Mucosa of descending colon (tissue), 3 donors: Measurements from ENCODE around the gene KCNH2. TPM values are rescaled to one million over a fixed set of nuclear protein-coding genes. Genes with fewer than 3 reads are reported as not detected.

Experiments used
- ATAC-seq: fragments of 200-7000 bp; cut with Tn5 transposase; one replicate; pipeline ENCODE4 v1.9.1; 2020; ENCODE audit warnings: mild to moderate bottlenecking, moderate library complexity
- DNase-seq, 3 donors: peaks; one replicate each; pipeline ENCODE4 v3.0.0-alpha.2; 2020
- H3K36me3 ChIP-seq: fragments of 200-600 bp; one replicate; pipeline ENCODE4 v1.8.0; 2021; ENCODE audit warnings: low read depth, mild to moderate bottlenecking
- H3K4me1 ChIP-seq: fragments of 200-600 bp; one replicate; pipeline ENCODE4 v1.8.0; 2021; ENCODE audit warnings: low read depth, mild to moderate bottlenecking
- H3K4me3 ChIP-seq: fragments of 200-600 bp; one replicate; pipeline ENCODE4 v1.8.0; 2021; ENCODE audit warnings: mild to moderate bottlenecking
- H3K9me3 ChIP-seq: fragments of 200-600 bp; one replicate; pipeline ENCODE4 v1.8.0; 2021; ENCODE audit warnings: mild to moderate bottlenecking
- intact Hi-C, 2 donors: fragments of 100-400 bp; cut with DNase I in 1 of 2; cut with micrococcal nuclease in 1 of 2; formaldehyde crosslinking; loops; one replicate each; pipeline versions ENCODE4 v1.11.0 to v1.11.1; 2022; cut with DNase I, micrococcal nuclease
- total RNA-seq, 3 donors: library from RNA; stranded (reverse); fragmentation: NEBNext Ultra II Directional in 2 of 3; extraction: Animal tissue kit (Norgen Biotek cat#: 25700) in 2 of 3; gene quantifications; one replicate each; pipeline versions ENCODE4 v1.2.1 to v1.2.4, GENCODE V29; 2021 to 2023
- TF ChIP-seq, protein P1 (sequence below): fragments of 200-600 bp; IDR thresholded peaks from one replicate; pipeline ENCODE4 v1.8.0; 2022; ENCODE audit warnings: antibody characterized with exemption, mild to moderate bottlenecking
- donor health status: DM: no; HTN: no; CAD: no; lungs with moderate emphysema.
- donor health status: DM: no; HTN: no; CAD: no.
- donor health status: DM: no; HTN: yes; CAD: no.

KCNH2 gene
- total RNA-seq, 3 donors from 2014 or later, result 2.9 to 87.1 (median 5.3) TPM

DNA sequence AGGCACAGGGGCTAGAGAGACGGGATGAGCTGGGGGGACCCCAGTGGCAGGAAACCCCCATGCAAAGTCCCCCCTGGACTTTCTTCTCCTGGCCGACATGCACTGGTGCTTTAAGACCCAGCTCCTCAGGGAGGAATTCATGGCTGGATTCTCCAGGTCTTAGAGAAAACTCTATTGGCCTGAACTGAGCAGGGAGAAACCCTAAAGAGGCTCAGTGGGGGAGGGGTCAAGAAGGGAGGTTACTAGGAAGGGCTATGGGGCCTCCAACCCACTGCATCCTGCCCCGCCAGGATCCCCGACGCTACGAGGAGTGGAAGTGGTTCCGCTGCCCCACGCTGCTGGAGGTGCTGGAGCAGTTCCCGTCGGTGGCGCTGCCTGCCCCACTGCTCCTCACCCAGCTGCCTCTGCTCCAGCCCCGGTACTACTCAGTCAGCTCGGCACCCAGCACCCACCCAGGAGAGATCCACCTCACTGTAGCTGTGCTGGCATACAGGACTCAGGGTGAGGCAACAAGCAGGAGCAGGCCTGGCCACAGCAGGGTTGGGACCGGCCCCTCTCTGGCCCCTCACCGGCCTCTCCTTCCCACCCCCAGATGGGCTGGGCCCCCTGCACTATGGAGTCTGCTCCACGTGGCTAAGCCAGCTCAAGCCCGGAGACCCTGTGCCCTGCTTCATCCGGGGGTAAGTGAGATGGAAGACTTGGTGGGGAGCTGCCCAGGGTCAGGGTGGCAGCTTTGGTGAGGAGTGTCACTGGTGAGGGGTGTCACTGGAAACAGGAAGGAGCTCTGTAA, 32.4 kb upstream of the KCNH2 start:
- no peaks in the 10 kb centered on the region for H3K36me3 ChIP-seq
- TF ChIP-seq, protein P1, sequence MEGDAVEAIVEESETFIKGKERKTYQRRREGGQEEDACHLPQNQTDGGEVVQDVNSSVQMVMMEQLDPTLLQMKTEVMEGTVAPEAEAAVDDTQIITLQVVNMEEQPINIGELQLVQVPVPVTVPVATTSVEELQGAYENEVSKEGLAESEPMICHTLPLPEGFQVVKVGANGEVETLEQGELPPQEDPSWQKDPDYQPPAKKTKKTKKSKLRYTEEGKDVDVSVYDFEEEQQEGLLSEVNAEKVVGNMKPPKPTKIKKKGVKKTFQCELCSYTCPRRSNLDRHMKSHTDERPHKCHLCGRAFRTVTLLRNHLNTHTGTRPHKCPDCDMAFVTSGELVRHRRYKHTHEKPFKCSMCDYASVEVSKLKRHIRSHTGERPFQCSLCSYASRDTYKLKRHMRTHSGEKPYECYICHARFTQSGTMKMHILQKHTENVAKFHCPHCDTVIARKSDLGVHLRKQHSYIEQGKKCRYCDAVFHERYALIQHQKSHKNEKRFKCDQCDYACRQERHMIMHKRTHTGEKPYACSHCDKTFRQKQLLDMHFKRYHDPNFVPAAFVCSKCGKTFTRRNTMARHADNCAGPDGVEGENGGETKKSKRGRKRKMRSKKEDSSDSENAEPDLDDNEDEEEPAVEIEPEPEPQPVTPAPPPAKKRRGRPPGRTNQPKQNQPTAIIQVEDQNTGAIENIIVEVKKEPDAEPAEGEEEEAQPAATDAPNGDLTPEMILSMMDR, result no peak
- H3K4me1 ChIP-seq, result peaks cover 10% of the 10 kb centered on the region
- no peaks in the 10 kb centered on the region for H3K9me3 ChIP-seq
- ATAC-seq (no peak), DNase-seq (no peak)
- intact Hi-C loops, result no loop called here
- no peak overlapping the region for H3K4me3 ChIP-seq

DNA sequence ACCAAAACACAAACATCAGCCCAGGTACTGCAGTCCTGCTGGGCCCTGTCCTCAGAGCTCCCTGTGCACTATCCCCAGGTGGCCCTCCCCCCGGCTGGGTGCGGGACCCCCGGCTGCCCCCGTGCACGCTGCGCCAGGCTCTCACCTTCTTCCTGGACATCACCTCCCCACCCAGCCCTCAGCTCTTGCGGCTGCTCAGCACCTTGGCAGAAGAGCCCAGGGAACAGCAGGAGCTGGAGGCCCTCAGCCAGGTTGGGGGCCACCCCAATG, 31.9 kb upstream of the KCNH2 start:
- ATAC-seq (no peak), DNase-seq (no peak)
- no peak overlapping the region for H3K4me3 ChIP-seq
- intact Hi-C loops, result no loop called here
- peaks cover 10% of the 10 kb centered on the region for H3K4me1 ChIP-seq
- H3K36me3 ChIP-seq, result no peaks in the 10 kb centered on the region
- H3K9me3 ChIP-seq, result no peaks in the 10 kb centered on the region
- TF ChIP-seq, protein P1, result no peak

DNA sequence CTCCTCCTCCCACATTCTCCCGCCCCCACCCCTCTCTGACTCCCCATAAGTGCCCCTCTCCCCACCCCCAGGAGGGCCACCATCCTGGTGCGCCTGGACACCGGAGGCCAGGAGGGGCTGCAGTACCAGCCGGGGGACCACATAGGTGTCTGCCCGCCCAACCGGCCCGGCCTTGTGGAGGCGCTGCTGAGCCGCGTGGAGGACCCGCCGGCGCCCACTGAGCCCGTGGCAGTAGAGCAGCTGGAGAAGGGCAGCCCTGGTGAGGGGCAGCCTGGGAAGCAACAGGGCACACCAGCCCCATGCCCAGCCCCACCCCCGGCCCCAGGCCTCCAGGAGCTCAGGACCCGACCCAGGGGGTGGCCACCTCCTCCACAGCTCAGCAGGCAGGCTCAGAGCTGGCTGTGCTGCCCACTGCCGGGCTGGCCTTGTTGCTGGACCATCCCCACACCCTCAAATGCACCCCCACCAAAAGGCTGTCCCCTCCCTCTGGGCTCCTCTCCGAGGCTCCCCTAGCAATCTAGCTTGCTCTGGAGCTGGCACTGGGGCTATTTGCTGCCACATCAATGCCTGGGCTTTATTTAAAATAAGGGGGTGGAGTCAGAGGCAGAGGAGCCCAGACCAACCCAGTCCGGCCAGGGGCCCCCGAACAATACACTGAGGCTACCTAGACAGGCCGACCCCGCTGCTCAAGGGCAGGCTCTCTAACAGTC, 31.4 kb upstream of the KCNH2 start:
- Histone ChIP-seq H3K4me1 (peaks cover 10% of the 10 kb centered on the region), H3K36me3 (no peaks in the 10 kb centered on the region), H3K9me3 (no peaks in the 10 kb centered on the region), H3K4me3 (no peak overlapping the region)
- DNase-seq (no peak), ATAC-seq (no peak)
- intact Hi-C loops, result no loop called here
- TF ChIP-seq, protein P1, result no peak

DNA sequence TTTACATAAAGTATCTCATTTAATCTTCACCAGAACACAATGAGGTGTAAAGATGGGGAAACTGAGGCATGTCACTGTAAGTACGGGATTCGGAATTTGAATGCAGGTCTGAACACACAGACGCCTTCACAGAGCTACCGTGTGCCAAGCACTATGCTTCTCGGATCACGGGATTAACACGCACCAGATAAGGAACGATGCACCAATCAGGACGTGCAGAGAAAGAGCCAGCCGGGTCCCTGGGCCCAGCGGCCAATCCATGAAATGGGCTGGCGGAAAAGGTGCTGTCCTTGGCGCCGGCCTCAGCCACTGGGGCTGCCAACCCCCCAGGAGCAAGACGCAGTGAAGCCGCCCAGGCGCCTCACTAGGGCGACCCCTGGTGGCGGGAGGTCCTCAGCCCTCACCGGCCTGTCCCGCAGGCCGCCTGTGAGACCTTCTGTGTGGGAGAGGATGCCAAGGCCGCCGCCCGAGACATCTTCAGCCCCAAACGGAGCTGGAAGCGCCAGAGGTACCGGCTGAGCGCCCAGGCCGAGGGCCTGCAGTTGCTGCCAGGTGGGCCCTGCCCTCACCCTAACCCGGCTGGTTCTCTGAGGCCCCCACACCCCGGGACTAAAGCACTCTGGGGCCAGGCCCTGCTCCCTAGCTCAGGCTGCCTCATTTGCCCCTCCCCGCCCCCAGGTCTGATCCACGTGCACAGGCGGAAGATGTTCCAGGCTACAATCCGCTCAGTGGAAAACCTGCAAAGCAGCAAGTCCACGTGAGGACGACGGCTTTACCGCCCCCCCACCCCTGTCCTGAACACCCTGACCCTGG, 30.6 kb upstream of the KCNH2 start:
- ATAC-seq (peak; percentile 74), DNase-seq (peak; percentile 53 to 86 (median 81))
- TF ChIP-seq, protein P1, result peak; percentile 62
- Histone ChIP-seq H3K9me3 (no peaks in the 10 kb centered on the region), H3K4me3 (no peak overlapping the region), H3K4me1 (peaks cover 10% of the 10 kb centered on the region), H3K36me3 (no peaks in the 10 kb centered on the region)
- intact Hi-C loops, result no loop called here

DNA sequence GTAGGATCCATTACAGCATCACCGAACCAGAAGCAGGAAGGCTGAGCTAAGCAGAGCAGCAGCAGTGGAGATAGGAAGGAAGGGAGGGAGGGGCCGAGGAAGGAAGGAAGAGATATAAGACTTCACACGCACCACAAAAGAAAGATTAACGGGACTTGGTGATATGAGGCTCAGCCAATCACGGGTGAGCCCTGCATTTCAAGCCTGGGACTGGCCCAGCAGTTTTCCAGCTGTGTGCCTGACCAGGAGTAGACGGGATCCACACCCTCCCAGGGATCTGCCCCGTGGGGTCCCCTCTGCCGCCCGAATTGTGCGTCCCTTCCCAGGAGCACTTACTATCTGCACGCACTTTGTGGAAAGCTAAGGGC, 30.0 kb upstream of the KCNH2 start:
- Histone ChIP-seq H3K4me1 (peaks cover 10% of the 10 kb centered on the region), H3K36me3 (no peaks in the 10 kb centered on the region), H3K9me3 (no peaks in the 10 kb centered on the region), H3K4me3 (no peak overlapping the region)
- intact Hi-C loops, result no loop called here
- TF ChIP-seq, protein P1, result no peak
- ATAC-seq (peak; percentile 11), DNase-seq (no peak)
